Stimulated activated memory B cell treated with anti-CD40 and anti-IgM and Interleukin-4, amounts not matched to agents 10 μg/mL and 1 μg/mL and 100 μg/mL, for 72 hours (primary cell): ENCODE results near the gene RAPGEF2.
A peak's percentile ranks its signal among the peaks of the same experiment; 100 is the strongest.
"Not testable (repeated sequence)": the region's sequence is repeated elsewhere in the genome, so short reads cannot be mapped to it uniquely, and the experiment has no call there.

Experiments used
- ATAC-seq: fragments of 150-1000 bp; cut with Tn5 transposase; 2 replicates; pipeline ENCODE4 v1.10.0; 2021
- H3K27ac Mint-ChIP-seq: one replicate; pipeline ENCODE4 v1.8.0; 2022; ENCODE audit warnings: mild to moderate bottlenecking, mixed read lengths
- H3K27me3 Mint-ChIP-seq: one replicate; pipeline ENCODE4 v1.8.0; 2022; ENCODE audit warnings: mixed read lengths
- H3K36me3 Mint-ChIP-seq: one replicate; pipeline ENCODE4 v1.8.0; 2022; ENCODE audit warnings: mixed read lengths
- H3K4me1 Mint-ChIP-seq: one replicate; pipeline ENCODE4 v1.8.0; 2022; ENCODE audit warnings: mixed read lengths
- H3K4me3 Mint-ChIP-seq: one replicate; pipeline ENCODE4 v1.8.0; 2022; ENCODE audit warnings: mild to moderate bottlenecking, moderate library complexity, mixed read lengths
- H3K9me3 Mint-ChIP-seq: one replicate; pipeline ENCODE4 v1.8.0; 2022; ENCODE audit warnings: mixed read lengths

Gene RAPGEF2

GRCh38 chr4:159178979-159179969 is 76.4 kb downstream of the RAPGEF2 start:
- peaks cover 12% of the 10 kb centered on the region for H3K27me3 Mint-ChIP-seq
- peaks cover 43% of the 10 kb centered on the region for H3K4me1 Mint-ChIP-seq
- no peak overlapping the region for H3K27ac Mint-ChIP-seq
- no peaks in the 10 kb centered on the region for H3K9me3 Mint-ChIP-seq
- no peaks in the 10 kb centered on the region for H3K36me3 Mint-ChIP-seq
- peak overlapping the region; percentile 60 for H3K4me3 Mint-ChIP-seq
- ATAC-seq = no peak

GRCh38 chr4:159183885-159184605 is 81.2 kb downstream of the RAPGEF2 start:
- H3K9me3 Mint-ChIP-seq, H3K36me3 Mint-ChIP-seq, H3K27me3 Mint-ChIP-seq, ATAC-seq, H3K4me3 Mint-ChIP-seq, H3K27ac Mint-ChIP-seq: not testable (repeated sequence)
- H3K4me1 Mint-ChIP-seq = peaks cover 26% of the 10 kb centered on the region

- no peaks in the 10 kb centered on the region for H3K36me3 Mint-ChIP-seq
- no peak overlapping the region for H3K4me3 Mint-ChIP-seq
- H3K4me1 Mint-ChIP-seq = peaks cover 12% of the 10 kb centered on the region
- no peaks in the 10 kb centered on the region for H3K9me3 Mint-ChIP-seq
- no peaks in the 10 kb centered on the region for H3K27me3 Mint-ChIP-seq
- no peak overlapping the region for H3K27ac Mint-ChIP-seq
- no peak for ATAC-seq
Observed at GRCh38 chr4:159185591-159186023, 82.7 kb downstream of the RAPGEF2 start.

GRCh38 chr4:159188646-159189045 is 85.8 kb downstream of the RAPGEF2 start:
- Mint-ChIP-seq H3K4me3 (no peak overlapping the region), H3K27me3 (no peaks in the 10 kb centered on the region), H3K9me3 (no peaks in the 10 kb centered on the region), H3K36me3 (no peaks in the 10 kb centered on the region), H3K4me1 (peaks cover 12% of the 10 kb centered on the region), H3K27ac (no peak overlapping the region)
- no peak for ATAC-seq

GRCh38 chr4:159190651-159191050 is 87.8 kb downstream of the RAPGEF2 start:
- no peaks in the 10 kb centered on the region for H3K27me3 Mint-ChIP-seq
- peaks cover 10% of the 10 kb centered on the region for H3K36me3 Mint-ChIP-seq
- no peak for ATAC-seq
- H3K4me3 Mint-ChIP-seq = no peak overlapping the region
- peaks cover 2% of the 10 kb centered on the region for H3K4me1 Mint-ChIP-seq
- H3K9me3 Mint-ChIP-seq = no peaks in the 10 kb centered on the region
- H3K27ac Mint-ChIP-seq = no peak overlapping the region

- ATAC-seq = no peak
- Mint-ChIP-seq H3K27ac (no peak overlapping the region), H3K27me3 (no peaks in the 10 kb centered on the region), H3K4me3 (no peak overlapping the region), H3K36me3 (peaks cover 10% of the 10 kb centered on the region), H3K4me1 (no peaks in the 10 kb centered on the region), H3K9me3 (no peaks in the 10 kb centered on the region)
Observed at GRCh38 chr4:159191989-159192388, 89.1 kb downstream of the RAPGEF2 start.

GRCh38 chr4:159193046-159193620 is 90.3 kb downstream of the RAPGEF2 start:
- H3K27me3 Mint-ChIP-seq = no peaks in the 10 kb centered on the region
- ATAC-seq = no peak
- no peaks in the 10 kb centered on the region for H3K9me3 Mint-ChIP-seq
- H3K36me3 Mint-ChIP-seq = peaks cover 10% of the 10 kb centered on the region
- H3K4me1 Mint-ChIP-seq = peaks cover 6% of the 10 kb centered on the region
- H3K4me3 Mint-ChIP-seq = no peak overlapping the region
- H3K27ac Mint-ChIP-seq = no peak overlapping the region

- Mint-ChIP-seq H3K27me3 (no peaks in the 10 kb centered on the region), H3K27ac (no peak overlapping the region), H3K36me3 (peaks cover 10% of the 10 kb centered on the region), H3K9me3 (no peaks in the 10 kb centered on the region), H3K4me1 (peaks cover 14% of the 10 kb centered on the region), H3K4me3 (no peak overlapping the region)
- ATAC-seq = no peak
Observed at GRCh38 chr4:159195361-159195769, 92.5 kb downstream of the RAPGEF2 start.

GRCh38 chr4:159197260-159197884 is 94.5 kb downstream of the RAPGEF2 start:
- Mint-ChIP-seq H3K4me3 (no peak overlapping the region), H3K4me1 (peaks cover 14% of the 10 kb centered on the region), H3K27ac (no peak overlapping the region), H3K27me3 (no peaks in the 10 kb centered on the region), H3K9me3 (no peaks in the 10 kb centered on the region), H3K36me3 (peaks cover 10% of the 10 kb centered on the region)
- no peak for ATAC-seq

GRCh38 chr4:159197885-159198269 is 95.0 kb downstream of the RAPGEF2 start:
- ATAC-seq = no peak
- peaks cover 18% of the 10 kb centered on the region for H3K4me1 Mint-ChIP-seq
- H3K36me3 Mint-ChIP-seq = peaks cover 10% of the 10 kb centered on the region
- H3K27ac Mint-ChIP-seq = no peak overlapping the region
- H3K4me3 Mint-ChIP-seq = no peak overlapping the region
- no peaks in the 10 kb centered on the region for H3K9me3 Mint-ChIP-seq
- no peaks in the 10 kb centered on the region for H3K27me3 Mint-ChIP-seq

GRCh38 chr4:159199826-159200225 is 96.9 kb downstream of the RAPGEF2 start:
- peaks cover 25% of the 10 kb centered on the region for H3K4me1 Mint-ChIP-seq

GRCh38 chr4:159201168-159201567 is 98.3 kb downstream of the RAPGEF2 start:
- peaks cover 34% of the 10 kb centered on the region for H3K4me1 Mint-ChIP-seq
- no peaks in the 10 kb centered on the region for H3K27me3 Mint-ChIP-seq
- H3K9me3 Mint-ChIP-seq = no peaks in the 10 kb centered on the region
- no peaks in the 10 kb centered on the region for H3K36me3 Mint-ChIP-seq
- ATAC-seq = no peak
- no peak overlapping the region for H3K4me3 Mint-ChIP-seq
- H3K27ac Mint-ChIP-seq = no peak overlapping the region

More at GRCh38 chr4:159199826-159200225, 96.9 kb downstream of the RAPGEF2 start:
- Mint-ChIP-seq H3K27ac (no peak overlapping the region), H3K36me3 (peaks cover 2% of the 10 kb centered on the region), H3K4me3 (no peak overlapping the region), H3K9me3 (no peaks in the 10 kb centered on the region), H3K27me3 (no peaks in the 10 kb centered on the region)
- no peak for ATAC-seq

GRCh38 chr4:159204566-159204965 is 101.7 kb downstream of the RAPGEF2 start:
- Mint-ChIP-seq H3K9me3 (no peaks in the 10 kb centered on the region), H3K36me3 (no peaks in the 10 kb centered on the region), H3K27ac (no peak overlapping the region), H3K27me3 (no peaks in the 10 kb centered on the region), H3K4me1 (peaks cover 30% of the 10 kb centered on the region), H3K4me3 (no peak overlapping the region)
- no peak for ATAC-seq

GRCh38 chr4:159205466-159205865 is 102.6 kb downstream of the RAPGEF2 start:
- Mint-ChIP-seq H3K27ac (no peak overlapping the region), H3K27me3 (no peaks in the 10 kb centered on the region), H3K9me3 (no peaks in the 10 kb centered on the region), H3K4me1 (peaks cover 29% of the 10 kb centered on the region), H3K4me3 (no peak overlapping the region), H3K36me3 (peaks cover 1% of the 10 kb centered on the region)
- ATAC-seq = no peak

- Mint-ChIP-seq H3K4me1 (peaks cover 29% of the 10 kb centered on the region), H3K27me3 (no peaks in the 10 kb centered on the region), H3K9me3 (no peaks in the 10 kb centered on the region), H3K27ac (peak overlapping the region; percentile 49), H3K4me3 (peak overlapping the region; percentile 30), H3K36me3 (peaks cover 6% of the 10 kb centered on the region)
- ATAC-seq = peak; percentile 84
Observed at GRCh38 chr4:159206427-159206871, 103.6 kb downstream of the RAPGEF2 start.
